Measurements from ENCODE around the gene WDR91.

Gene WDR91

GRCh38 chr7:135158141-135158655 lies 53.1 kb downstream of the WDR91 start:
- no peak for DNase-seq

DNA sequence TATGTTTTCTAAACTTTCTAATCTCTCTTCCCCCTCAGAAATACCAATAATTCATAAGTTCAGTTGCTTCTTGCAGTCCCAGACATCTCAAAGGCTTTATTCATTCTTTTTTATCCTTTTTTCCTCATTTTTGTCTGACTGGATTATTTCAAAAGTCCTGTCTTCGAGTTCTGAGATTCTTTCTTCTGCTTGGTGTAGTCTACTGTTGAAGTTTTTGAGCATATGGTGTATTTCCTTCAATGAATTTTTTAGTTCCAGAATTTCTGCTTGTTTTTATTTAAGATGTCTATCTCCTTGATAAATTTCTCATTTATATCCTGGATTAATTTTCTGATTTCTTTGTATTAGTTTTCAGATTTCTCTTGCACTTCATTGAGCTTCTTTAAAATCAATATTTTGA lies 55.0 kb downstream of the WDR91 start:
- DNase-seq, result no peak

- no peak for DNase-seq
Measured at GRCh38 chr7:135154734-135155133, 56.6 kb downstream of the WDR91 start.

DNA sequence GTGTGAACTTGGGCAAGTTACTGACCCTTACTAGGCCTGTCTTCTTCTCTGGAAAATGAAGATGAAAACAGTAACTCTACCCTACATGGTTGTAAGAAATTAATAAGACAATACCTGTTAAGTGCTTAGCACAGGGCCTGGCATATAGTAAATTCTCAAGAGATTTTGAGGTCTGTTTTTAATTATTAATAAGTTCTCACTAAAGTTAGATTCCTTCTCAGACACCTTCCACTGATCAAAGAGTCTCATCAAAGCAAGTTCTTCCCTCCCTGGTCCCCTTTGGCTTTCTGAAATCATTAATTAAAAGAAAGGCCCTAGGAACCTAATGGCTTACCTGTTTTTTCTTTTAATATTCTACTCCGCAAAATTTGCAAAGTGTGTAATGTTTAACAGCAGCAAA lies 58.9 kb downstream of the WDR91 start:
- DNase-seq, result no peak

DNA sequence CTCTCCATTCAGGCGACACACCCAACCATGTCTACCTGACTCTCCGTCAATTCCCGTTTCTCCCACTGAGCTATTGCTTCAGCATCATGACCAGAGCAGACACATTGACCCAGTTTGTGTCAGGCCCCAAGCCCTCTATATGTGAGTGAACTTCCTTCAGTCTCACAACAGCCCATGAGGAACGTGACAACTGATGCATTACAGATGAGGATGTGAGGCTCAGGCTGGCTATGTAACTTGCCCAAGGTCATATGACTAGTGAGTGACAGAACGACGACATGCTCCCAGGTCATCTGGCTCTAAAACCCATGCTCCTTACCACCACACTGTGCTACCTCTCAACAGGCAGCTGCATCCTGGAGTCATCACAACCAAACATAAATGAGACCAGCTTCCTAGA lies 59.8 kb downstream of the WDR91 start:
- DNase-seq, result no peak

DNA sequence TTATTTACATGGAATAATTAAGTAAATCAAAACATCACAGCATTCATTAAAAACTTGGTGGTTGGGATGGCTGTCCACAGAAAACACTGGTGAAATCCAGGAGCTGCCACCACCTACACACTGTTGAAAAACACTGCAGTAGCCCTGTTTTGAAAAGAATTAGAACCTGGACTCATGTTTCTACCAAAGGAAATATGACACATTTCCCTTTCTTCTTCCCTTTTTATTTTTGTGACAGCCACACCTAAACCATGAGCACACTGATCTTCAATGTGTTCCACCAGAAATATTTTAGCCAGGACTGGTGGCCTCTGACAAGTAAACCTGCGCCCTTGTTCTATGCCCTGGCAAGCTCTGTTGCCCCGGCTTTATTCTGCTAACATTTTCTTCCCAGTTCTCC lies 60.2 kb downstream of the WDR91 start:
- no peak for DNase-seq

- no peak for DNase-seq
Measured at GRCh38 chr7:135150072-135150782, 61.1 kb downstream of the WDR91 start.

GRCh38 chr7:135147899-135148721 lies 63.2 kb downstream of the WDR91 start, which contains the start of gene TMEM140:
Gene TMEM140 (plus strand): TSS chr7:135148072. CDS start chr7:135164442, 16,370 bp downstream.
- no peak for DNase-seq

- DNase-seq, result no peak
Measured at GRCh38 chr7:135147341-135147898, 63.9 kb downstream of the WDR91 start.

DNA sequence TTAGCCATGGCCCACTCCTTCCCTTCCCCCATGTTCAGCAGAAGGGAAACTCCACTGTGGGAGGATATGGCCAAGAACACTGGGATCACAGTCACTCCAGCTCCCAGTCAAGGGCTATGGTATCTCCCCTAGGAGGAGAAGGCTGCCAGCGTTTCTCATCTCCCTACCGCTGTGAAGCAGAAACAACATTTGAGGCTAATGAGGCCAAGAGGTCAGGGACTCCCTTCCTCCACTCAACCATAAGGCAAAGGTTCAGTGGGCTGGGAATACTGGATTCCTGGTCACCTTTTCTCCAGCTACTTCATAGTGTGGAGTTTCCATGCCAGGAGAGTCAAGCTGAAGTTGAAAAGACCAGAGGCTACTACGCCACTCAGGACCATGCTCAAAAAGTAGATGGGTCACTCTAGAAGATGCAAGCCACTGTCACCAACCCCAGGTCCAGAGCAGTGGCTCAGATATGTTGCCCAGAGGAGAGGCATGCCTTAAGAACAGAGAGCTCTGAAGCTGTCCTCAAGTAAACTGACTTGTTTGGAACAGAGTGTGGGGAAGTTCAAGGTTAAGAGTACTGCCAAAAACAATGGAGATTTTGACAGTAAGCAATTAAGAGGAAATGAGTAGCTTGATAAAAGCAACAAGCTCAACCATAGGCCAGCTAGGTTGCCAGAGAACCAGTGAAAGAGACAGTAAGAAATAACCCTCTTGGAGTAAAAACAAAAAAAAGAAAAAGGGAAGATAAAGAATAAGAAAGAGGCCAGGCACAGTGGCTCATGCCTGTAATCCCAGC lies 67.2 kb downstream of the WDR91 start:
- DNase-seq, result no peak

Data from retina (tissue), 1 donor.